Memory B cell (primary cell): ENCODE data around the gene ESYT2.
A peak's percentile ranks its signal among the peaks of the same experiment; 100 is the strongest.
"Not testable (repeated sequence)": the region's sequence is repeated elsewhere in the genome, so short reads cannot be mapped to it uniquely, and the experiment has no call there.

ENCODE experiments used
- ATAC-seq: fragments of 150-1000 bp; cut with Tn5 transposase; 2 replicates; pipeline ENCODE4 v1.10.0; 2021; ENCODE audit warnings: low read depth, mild to moderate bottlenecking, moderate library complexity
- DNase-seq, 2 donors: peaks; one replicate each; pipeline ENCODE4 v3.0.0; 2022; ENCODE audit warnings: low spot score in 2 of 2
- H3K27ac Mint-ChIP-seq: one replicate; pipeline ENCODE4 v1.8.0; 2022; ENCODE audit warnings: mild to moderate bottlenecking, moderate library complexity, mixed read lengths
- H3K27me3 Mint-ChIP-seq: one replicate; pipeline ENCODE4 v1.8.0; 2022; ENCODE audit warnings: mixed read lengths
- H3K36me3 Mint-ChIP-seq: one replicate; pipeline ENCODE4 v1.8.0; 2022; ENCODE audit warnings: mild to moderate bottlenecking, mixed read lengths
- H3K4me1 Mint-ChIP-seq: one replicate; pipeline ENCODE4 v1.8.0; 2022; ENCODE audit warnings: mixed read lengths
- H3K4me3 Mint-ChIP-seq: one replicate; pipeline ENCODE4 v1.8.0; 2022; ENCODE audit warnings: mild to moderate bottlenecking, moderate library complexity, mixed read lengths
- H3K9me3 Mint-ChIP-seq: one replicate; pipeline ENCODE4 v1.8.0; 2022; ENCODE audit warnings: mixed read lengths

The ESYT2 gene

DNA sequence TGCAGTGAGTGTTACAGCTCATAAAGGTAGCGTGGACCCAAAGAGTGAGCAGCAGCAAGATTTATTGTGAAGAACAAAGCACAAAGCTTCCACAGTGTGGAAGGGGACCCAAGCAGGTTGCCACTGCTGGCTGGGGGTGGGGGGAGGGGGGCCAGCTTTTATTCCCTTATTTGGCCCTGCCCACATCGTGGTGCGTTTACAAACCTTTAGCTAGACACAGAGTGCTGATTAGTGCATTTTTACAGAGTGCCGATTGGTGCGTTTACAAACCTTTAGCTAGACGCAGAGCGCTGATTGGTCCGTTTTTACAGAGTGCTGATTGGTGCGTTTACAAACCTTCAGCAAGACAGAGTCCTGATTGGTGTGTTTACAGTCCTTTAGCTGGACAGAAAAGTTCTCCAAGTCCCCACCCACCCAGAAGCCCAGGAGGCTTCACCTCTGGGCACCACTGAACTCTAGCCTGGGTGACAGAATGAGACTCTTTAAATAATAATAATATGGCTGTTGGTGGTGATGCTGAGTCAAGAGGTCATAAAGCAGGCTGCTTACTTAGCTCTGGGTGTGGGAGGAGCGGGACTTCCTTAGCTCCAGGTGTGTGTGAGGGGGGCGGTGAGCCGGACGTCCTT, 33.8 kb upstream of the ESYT2 start:
- Mint-ChIP-seq H3K4me3 (peak overlapping the region; percentile 85), H3K4me1 (peaks cover 17% of the 10 kb centered on the region), H3K27ac (peak overlapping the region; percentile 74)
- H3K9me3 Mint-ChIP-seq, DNase-seq, H3K36me3 Mint-ChIP-seq, H3K27me3 Mint-ChIP-seq: not testable (repeated sequence)
- peak; percentile 67 for ATAC-seq

DNA sequence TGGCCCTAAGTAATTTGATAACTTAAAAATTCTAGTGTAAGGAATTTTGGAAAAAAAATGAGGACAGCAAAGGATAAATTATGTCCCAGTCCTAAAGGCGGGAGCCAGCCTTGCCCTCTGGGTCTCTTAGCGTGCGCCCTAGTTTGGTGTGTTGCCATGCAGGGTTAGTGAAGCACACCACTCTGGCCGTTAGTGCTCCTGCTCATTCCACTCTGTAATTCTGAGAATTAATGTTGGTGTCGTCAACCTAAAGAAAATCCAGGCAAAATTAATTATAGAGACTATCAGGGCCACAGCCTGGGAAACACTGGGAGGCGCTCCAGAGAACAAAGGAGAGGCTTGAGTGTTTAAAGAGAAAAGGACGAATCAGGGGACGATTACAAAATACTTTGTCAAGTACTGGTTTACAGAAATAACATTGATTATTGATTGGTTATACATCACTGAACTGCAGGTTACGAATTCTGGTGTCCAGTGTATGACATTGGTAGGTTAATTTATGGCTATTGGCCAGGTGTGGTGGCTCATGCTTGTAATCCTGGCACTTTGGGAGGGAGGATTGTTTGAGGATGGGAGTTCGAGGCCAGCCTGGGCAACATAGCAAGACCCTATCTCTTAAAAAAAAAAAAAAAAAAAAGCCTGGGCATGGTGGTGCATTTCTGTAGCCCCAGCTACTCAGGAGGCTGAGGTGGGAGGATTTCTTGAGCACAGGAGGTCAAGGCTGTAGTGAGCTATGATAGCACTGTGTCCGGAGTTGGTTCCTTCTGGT, 32.8 kb upstream of the ESYT2 start:
- Mint-ChIP-seq H3K4me1 (peaks cover 21% of the 10 kb centered on the region), H3K27me3 (no peaks in the 10 kb centered on the region), H3K4me3 (peak overlapping the region; percentile 51), H3K36me3 (no peaks in the 10 kb centered on the region), H3K27ac (no peak overlapping the region), H3K9me3 (no peaks in the 10 kb centered on the region)
- no peak for ATAC-seq
- no peak for DNase-seq

DNA sequence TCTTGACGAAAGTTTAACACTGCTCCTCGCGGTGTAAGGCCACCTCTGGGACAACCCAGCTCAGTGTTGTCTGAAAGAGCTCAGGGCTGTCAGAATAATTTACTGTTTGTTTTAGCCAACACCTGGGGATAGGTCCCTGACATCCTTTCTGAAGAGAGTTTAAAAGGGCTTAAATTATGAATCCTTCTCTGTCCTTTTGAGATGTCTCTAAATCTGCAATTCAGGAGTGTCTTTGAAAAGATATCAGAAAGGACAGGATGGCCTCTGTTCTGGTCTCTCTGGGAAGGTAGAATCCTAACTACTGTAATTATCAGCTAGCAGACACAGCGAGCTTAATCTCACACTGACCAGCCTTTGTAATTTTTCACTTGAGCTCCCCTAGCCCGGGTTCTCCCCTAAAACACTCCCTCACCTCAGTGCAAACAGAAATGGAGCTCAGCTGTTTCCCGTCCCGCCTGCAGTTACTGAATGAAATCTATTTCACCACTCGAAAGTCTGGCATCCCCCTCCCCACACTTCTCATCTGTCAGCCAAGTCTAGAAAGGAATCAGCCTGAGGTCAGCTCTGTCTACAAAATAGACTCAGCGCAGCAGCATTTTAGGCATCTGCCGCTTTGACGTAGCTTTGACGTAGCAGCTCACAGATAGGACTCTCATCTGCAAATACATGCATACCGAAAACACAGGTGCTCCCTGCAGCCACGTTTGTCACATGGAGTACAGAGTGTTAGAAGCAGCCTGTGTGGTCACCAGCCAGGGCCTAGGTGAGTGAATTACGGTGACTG, 31.9 kb upstream of the ESYT2 start:
- Mint-ChIP-seq H3K4me3 (no peak overlapping the region), H3K27me3 (no peaks in the 10 kb centered on the region), H3K36me3 (no peaks in the 10 kb centered on the region), H3K27ac (no peak overlapping the region), H3K4me1 (peaks cover 18% of the 10 kb centered on the region), H3K9me3 (no peaks in the 10 kb centered on the region)
- no peak for DNase-seq
- no peak for ATAC-seq

DNA sequence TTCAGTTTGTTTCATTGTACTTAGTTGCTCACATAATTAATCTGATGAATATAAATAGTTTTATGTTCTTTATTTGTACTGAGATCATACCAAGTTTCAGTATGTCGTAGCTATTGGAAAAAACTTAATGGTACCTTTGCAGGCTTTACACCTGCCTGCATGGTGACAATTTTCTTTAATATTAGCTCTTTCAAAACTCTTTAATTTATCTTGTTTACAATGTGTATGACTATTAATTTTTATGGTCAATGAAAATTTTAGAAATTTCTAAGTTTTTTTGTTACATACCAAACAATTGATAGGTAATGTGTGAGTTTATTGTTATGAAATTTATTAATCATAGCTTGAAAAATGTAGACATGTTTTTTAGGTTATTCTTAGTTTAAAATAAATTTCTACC, 31.1 kb upstream of the ESYT2 start:
- ATAC-seq (no peak), DNase-seq (no peak)
- Mint-ChIP-seq H3K27me3 (no peaks in the 10 kb centered on the region), H3K36me3 (no peaks in the 10 kb centered on the region), H3K4me3 (no peak overlapping the region), H3K27ac (no peak overlapping the region), H3K9me3 (no peaks in the 10 kb centered on the region), H3K4me1 (peaks cover 18% of the 10 kb centered on the region)

DNA sequence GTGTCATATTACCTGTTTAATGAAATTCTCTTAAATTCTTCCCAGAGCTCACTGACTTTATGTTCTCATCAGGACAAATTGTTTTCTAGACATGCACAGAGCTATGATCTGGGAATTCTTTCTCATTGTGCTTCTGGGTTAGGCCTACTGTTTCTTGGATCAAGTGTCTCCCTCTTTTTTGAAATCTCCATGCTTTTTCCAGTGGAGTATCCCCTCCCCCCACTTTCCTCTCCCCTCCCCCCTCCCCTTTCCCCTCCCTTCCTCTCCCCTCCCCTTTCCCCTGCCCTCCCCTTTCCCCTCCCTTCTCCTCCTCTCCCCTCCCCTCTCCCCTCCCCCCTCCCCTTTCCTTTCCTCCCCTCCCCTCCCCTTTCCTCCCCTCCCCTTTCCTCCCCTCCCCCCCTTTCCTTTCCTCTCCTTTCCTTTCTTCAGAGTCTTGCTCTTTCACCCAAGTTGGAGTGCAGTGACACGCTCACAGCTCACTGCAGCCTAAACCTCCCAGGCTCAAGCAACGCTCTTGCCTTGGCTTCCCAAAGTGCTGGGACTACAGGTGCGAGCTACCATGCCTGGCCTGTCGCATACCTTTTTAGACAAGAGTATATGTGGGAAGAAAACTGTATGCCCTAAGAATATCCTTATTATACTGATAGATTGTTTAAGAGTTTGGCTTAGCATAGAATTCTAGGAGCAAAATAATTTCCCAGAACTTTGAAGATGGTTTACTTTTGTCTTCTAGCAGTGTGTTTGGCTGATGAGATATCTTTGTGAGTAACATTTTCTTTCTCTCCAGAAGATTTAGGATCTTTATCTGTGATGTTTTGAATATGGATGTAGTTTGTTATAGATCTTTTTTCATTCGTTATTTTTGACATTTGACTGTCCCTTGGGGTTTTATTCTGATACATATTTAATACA, 29.5 kb upstream of the ESYT2 start:
- ATAC-seq (no peak), DNase-seq (no peak)
- no peaks in the 10 kb centered on the region for H3K27me3 Mint-ChIP-seq
- no peaks in the 10 kb centered on the region for H3K36me3 Mint-ChIP-seq
- H3K4me1 Mint-ChIP-seq: peaks cover 11% of the 10 kb centered on the region
- H3K9me3 Mint-ChIP-seq: no peaks in the 10 kb centered on the region
- no peak overlapping the region for H3K4me3 Mint-ChIP-seq
- H3K27ac Mint-ChIP-seq: no peak overlapping the region

DNA sequence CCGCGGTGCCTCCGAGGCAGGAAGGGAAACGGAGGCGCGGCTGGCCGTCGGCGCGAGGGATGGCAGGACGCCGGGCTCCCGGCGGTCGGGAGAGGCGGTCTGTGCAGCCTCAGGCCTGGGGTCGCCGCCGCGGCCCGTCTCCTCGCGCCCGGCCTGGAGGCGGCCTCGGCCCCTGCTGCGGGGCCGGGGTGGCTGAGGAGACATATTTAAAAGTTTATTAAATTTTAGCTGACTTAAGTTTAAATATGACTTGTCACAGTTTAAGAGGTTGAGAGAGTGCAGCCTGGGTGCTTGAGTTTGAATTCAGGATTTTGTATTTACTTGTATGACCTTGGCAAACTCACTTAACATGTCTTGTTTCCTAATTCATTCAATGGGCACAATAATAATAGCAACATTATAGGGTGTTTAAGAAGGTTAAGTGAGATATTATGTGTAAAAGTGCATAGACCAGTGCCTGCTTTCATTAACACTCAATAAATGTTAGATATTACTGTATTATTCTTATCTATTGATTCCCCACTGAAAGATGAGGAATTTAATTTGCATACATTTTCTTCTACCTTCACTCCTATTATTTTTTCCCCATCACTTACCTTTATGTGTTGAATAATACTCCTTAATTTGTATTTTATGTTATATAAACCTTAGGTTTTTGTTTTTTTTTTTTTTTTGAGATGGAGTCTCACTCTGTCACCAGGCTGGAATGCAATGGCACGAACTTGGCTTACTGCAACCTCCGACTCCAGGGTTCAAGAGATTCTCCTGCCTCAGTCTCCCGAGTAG, 27.8 kb upstream of the ESYT2 start:
- DNase-seq: no peak
- Mint-ChIP-seq H3K27ac (peak overlapping the region; percentile 80), H3K9me3 (no peaks in the 10 kb centered on the region), H3K4me3 (peak overlapping the region; percentile 90), H3K36me3 (no peaks in the 10 kb centered on the region), H3K27me3 (no peaks in the 10 kb centered on the region), H3K4me1 (peaks cover 8% of the 10 kb centered on the region)
- ATAC-seq: no peak

DNA sequence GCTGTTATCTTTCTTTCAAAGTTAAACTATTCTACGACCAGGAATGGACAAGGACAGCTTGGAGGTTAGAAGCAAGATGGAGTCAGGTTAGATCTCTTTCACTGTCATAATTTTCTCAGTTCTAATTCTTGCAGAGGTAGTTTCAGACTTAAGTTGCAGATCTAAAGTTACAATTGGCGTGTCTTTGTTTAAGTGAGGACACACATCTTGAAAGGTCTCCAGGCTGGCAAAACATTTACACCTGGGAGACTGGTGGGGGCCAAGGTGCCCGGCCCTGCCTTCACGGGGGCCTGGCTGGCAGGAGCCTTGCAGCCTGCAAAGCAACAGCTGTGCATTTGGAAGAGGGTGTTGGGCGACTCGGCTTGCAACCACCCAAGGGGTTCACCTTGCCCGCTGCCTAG, 25.4 kb upstream of the ESYT2 start:
- H3K9me3 Mint-ChIP-seq: no peaks in the 10 kb centered on the region
- no peak overlapping the region for H3K27ac Mint-ChIP-seq
- no peak for DNase-seq
- H3K4me1 Mint-ChIP-seq: peaks cover 8% of the 10 kb centered on the region
- no peaks in the 10 kb centered on the region for H3K27me3 Mint-ChIP-seq
- no peaks in the 10 kb centered on the region for H3K36me3 Mint-ChIP-seq
- H3K4me3 Mint-ChIP-seq: peak overlapping the region; percentile 67
- no peak for ATAC-seq

DNA sequence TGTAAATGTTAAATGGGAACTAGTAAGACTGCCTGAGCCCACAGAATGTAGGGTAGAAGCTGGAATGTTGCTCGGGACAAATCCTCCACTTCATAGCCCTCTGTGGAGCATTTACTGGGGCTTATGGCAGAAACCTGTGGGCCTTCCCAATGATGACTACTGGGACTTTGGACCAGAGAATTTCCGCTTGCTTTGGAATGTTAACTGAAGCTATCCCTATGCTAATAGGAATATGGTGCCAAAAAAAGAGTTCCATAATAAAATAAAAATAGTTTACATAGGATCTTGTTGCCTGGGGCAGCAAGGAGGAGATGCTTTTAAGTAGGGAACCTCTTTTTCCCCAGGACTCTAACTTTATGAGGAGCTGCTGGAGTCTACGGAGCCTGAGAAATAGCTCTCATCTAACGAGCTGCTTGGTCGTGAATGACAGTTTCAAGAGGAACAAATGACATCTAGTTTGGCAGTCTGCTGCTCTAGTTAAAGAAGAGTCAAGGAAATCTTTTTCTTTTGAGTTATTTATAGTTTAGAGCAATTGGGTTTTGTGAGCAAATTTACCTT, 21.3 kb upstream of the ESYT2 start:
- DNase-seq: no peak
- Mint-ChIP-seq H3K4me3 (no peak overlapping the region), H3K4me1 (no peaks in the 10 kb centered on the region), H3K36me3 (peaks cover 2% of the 10 kb centered on the region), H3K27me3 (no peaks in the 10 kb centered on the region), H3K27ac (no peak overlapping the region), H3K9me3 (no peaks in the 10 kb centered on the region)
- no peak for ATAC-seq

DNA sequence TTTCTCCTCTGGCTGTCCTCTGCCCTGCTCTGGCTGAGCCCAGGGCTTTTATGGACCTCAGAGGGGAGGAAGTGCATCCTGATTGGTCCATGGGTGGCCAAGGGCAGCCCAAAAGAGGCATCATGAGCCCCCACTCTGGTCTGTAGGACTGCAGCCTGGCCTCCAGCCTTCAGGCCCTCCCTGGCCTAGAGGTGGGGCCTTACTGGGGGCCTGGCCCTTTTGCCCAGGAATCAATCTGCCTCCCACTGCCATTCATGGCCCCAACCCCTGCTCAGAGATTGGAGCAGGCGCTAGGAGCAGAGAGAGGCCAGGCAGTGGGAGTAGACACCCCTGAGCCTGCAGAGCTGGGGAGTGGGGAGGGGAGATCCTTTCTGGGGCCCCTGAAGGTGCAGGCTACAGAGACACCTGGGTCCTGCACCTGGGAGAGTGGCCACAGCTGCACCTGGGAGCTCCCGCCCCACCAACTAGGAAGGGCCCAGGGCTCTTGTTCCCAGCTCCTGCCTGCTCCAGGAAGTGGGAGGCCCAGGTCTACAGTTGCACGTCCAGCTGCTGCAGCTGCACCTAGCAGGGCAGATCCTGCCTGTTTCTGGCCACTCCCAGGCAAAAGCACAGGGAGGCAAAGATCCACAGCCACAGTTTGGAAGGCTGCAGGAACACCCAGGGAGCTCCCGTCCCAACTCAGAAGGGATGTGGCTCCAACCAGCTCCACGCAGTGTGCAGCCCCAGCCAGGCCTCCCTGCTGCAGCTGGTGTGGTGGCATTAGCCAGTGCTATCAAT, 20.6 kb upstream of the ESYT2 start:
- no peak overlapping the region for H3K27ac Mint-ChIP-seq
- DNase-seq: no peak
- no peak overlapping the region for H3K4me3 Mint-ChIP-seq
- H3K36me3 Mint-ChIP-seq: peaks cover 2% of the 10 kb centered on the region
- ATAC-seq: no peak
- H3K9me3 Mint-ChIP-seq: no peaks in the 10 kb centered on the region
- H3K4me1 Mint-ChIP-seq: no peaks in the 10 kb centered on the region
- peaks cover under 1% of the 10 kb centered on the region for H3K27me3 Mint-ChIP-seq

DNA sequence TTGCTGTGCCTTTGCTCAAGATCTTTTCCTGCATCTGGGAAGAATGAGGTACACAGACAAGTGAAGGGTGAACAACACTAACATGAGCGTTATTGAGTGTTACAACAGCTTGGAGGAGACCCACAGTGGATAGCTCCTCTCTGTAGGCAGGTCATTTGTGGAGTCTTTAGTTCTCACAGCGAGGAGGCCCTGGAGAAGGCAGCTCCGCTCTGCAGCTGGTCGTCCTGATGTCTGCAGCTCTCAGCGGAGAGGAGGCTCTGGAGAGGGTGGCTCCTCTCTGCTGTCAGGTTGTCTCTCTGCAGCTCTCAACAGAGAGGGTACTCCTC, 20.1 kb upstream of the ESYT2 start:
- Mint-ChIP-seq H3K27me3 (peaks cover 4% of the 10 kb centered on the region), H3K4me1 (no peaks in the 10 kb centered on the region), H3K4me3 (no peak overlapping the region), H3K36me3 (peaks cover 2% of the 10 kb centered on the region), H3K9me3 (no peaks in the 10 kb centered on the region), H3K27ac (no peak overlapping the region)
- no peak for DNase-seq
- no peak for ATAC-seq

DNA sequence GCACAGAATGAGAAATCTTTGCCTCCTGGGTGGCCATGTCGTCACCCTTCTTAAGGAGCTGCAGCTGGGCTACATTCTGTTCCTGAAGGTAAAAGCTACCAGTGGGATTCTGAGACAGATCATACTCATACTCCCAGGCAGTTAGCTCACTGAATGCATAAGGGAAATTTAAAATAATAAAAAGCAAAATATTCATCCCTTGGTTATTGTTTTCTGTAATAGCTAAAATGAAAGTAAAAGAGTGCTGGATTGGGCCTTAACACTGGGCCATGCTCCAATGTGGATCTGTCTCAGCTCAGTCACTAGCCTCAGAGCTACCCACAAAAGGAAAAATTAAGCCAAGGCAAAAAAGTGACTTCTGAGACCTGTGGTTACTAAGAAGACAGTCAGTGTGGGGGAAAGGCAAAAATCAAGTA, 18.1 kb upstream of the ESYT2 start:
- no peak for DNase-seq
- Mint-ChIP-seq H3K4me3 (no peak overlapping the region), H3K9me3 (no peaks in the 10 kb centered on the region), H3K36me3 (peaks cover 2% of the 10 kb centered on the region), H3K4me1 (no peaks in the 10 kb centered on the region), H3K27me3 (peaks cover 4% of the 10 kb centered on the region), H3K27ac (no peak overlapping the region)
- no peak for ATAC-seq

DNA sequence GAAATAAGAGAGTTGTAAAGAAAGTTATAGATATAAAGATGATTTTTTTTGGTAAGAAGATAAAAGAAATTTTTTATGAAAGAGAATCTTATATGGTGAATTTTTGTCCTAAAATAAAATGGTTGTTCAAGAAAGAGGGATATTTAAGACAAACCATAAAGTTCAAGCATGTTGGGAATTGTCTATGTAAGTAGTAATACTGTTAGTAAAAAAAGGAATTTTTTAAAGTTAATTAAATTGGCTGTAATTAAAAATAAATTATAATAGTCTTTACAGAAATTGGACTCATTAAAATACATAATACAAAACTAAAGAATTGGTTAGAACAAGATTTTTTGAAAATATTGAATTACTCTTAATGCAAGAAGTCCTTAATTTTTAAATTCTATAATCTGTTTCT, 17.0 kb upstream of the ESYT2 start:
- H3K27ac Mint-ChIP-seq: no peak overlapping the region
- DNase-seq (no peak), ATAC-seq (no peak)
- H3K4me3 Mint-ChIP-seq: no peak overlapping the region
- no peaks in the 10 kb centered on the region for H3K9me3 Mint-ChIP-seq
- peaks cover 2% of the 10 kb centered on the region for H3K36me3 Mint-ChIP-seq
- H3K4me1 Mint-ChIP-seq: no peaks in the 10 kb centered on the region
- peaks cover 4% of the 10 kb centered on the region for H3K27me3 Mint-ChIP-seq
